GM19035 (cell line): ENCODE measurements around the gene TVP23A.
"Not testable (repeated sequence)": the region's sequence is repeated elsewhere in the genome, so short reads cannot be mapped to it uniquely, and the experiment has no call there.

Source experiments
- ATAC-seq: cut with Tn5 transposase; IDR thresholded peaks from one replicate; pipeline ENCODE4 v1.9.1; 2021; ENCODE audit not compliant: unreplicated experiment

The TVP23A gene

GRCh38 chr16:10806698-10807097 lies 11.9 kb downstream of the TVP23A start:
- ATAC-seq, result no peak

DNA sequence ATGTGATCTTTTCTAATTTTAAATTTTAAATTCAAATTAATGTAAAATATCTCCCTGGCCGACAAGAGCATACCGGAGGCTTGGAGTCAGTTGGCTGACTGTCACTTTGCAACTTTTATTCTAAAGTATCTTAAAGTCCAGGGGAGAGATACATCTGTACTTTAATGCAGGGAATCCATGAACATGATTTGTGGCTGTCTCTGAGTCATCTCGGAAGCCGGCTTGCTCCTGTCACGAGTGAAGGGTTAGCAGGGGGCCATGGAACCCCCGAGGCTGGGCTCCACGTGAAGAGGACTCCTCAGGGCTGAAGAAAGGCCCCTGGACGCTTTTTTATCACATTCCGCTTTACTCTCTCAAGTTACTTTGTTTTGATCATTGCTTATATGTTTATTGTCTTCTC lies 13.3 kb downstream of the TVP23A start:
- ATAC-seq, result no peak

DNA sequence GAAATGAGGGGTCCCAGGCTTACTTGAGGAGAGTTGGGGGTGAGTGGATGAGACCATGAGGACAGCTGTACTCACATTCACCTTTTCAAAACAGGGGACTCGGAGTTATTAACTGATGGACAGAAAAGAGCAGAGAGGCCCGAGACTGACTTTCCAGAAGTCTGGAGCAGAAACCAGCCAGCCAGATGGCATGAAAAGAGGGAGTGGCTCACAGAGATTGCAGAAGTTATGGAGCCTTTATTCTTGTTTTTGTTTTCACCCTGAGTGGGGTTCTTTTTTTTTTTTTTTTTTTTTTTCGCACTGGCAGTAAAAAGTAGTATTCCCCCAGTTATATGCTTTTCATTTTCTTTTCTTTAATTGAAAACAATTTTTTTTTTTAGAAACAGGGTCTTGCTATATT lies 18.9 kb downstream of the TVP23A start:
- no peak for ATAC-seq

GRCh38 chr16:10791048-10791447 lies 27.5 kb downstream of the TVP23A start:
- ATAC-seq, result no peak

DNA sequence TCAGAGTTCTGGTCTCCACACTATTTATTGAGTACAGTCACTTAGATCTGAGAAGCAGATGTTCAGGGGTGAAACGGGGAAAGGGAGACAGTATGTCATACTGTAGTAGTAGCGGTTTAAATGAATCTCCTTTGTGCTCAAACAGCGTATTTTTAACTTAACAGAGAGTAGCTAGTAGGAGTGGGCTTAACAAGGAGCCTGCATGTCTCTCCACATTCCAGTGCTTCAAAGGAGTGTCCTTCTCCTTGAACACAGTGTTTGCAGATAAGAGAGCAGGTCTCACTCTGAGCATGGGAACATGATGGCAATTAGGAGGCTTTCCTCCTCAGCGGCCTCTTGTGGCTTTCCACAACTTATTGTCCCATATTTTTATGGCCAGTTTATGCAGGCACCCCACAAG lies 30.0 kb downstream of the TVP23A start:
- ATAC-seq, result not testable (repeated sequence)

- ATAC-seq, result no peak
Observed at GRCh38 chr16:10787304-10787703, 31.3 kb downstream of the TVP23A start.

GRCh38 chr16:10782628-10783027 lies 36.0 kb downstream of the TVP23A start:
- ATAC-seq, result no peak

DNA sequence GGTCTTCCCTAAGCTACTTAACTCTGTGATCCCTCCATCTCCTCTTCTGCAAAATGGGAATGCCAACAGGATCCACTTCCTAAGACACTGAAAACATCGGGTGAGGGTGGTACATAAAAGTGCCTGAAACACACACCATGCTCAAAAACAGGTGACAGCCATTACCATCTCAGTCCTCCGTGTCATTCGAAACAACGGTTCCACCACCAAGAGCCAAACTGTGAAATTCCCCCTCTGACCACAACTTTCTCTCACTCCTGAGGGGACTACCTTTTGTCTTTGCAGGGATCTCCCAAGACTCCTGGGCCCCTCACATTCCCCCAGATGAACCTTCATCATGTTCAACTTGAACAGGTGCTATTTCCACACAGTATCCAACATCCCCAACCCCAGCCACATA lies 38.0 kb downstream of the TVP23A start:
- no peak for ATAC-seq

GRCh38 chr16:10779908-10780307 lies 38.7 kb downstream of the TVP23A start:
- not testable (repeated sequence) for ATAC-seq

- no peak for ATAC-seq
Observed at GRCh38 chr16:10777356-10777755, 41.2 kb downstream of the TVP23A start.

DNA sequence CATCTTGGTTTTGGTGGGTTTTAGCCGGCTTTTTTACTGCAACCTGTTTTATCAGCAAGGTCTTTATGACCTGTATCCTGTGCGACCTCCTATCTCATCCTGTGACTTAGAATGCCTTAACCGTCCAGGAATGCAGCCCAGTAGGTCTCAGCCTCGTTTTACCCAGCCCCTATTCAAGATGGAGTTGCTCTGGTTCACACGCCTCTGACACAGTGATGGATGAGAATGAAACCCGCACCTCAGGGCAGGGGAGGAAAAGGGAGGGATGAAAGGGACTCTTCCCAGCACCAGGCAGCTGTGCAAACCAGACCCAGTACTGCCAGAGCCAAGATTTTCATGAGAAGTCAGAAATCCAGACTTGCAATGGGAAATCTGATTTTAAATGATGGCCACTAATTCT lies 41.7 kb downstream of the TVP23A start:
- not testable (repeated sequence) for ATAC-seq

- peak; percentile 84 for ATAC-seq
Observed at GRCh38 chr16:10776280-10776679, 42.3 kb downstream of the TVP23A start.

DNA sequence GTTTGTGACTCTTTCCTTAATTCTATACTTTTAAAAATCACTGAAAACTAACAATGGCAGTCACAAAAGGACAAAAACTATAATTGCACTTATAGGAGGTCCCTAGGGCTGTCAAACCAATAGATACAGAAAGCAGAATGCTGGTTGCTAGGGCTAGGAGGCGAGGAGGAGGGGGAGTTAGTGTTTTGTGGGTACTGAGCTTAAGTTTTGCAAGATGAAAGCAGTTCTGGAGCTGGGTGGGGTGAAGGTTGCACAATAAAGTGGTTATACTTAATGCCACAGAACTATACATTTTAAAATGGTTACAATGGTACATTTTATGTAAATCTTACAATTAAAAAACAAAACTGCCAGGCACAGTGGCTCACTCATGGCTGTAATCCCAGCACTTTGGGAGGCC lies 47.7 kb downstream of the TVP23A start:
- no peak for ATAC-seq

GRCh38 chr16:10769381-10769780 lies 49.2 kb downstream of the TVP23A start:
- ATAC-seq, result no peak

DNA sequence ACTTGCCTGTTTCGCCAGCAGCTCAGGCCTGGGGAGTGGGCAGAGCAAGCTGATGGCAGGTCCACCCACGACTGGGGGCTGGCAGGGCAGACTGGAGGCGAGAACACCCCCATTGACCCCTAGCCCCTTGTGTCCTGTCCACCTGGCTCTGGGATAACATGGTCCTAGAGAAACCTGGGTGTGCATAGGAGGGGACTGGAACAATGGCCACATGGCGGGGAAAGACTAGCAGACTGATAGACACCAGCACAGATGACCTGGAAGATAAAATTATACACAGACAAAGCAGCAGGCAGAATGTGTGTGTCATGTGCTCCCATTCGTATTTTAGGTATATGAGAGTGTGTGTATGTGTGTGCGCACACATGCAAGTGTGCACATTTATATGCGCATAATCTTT lies 51.5 kb downstream of the TVP23A start:
- ATAC-seq, result no peak

DNA sequence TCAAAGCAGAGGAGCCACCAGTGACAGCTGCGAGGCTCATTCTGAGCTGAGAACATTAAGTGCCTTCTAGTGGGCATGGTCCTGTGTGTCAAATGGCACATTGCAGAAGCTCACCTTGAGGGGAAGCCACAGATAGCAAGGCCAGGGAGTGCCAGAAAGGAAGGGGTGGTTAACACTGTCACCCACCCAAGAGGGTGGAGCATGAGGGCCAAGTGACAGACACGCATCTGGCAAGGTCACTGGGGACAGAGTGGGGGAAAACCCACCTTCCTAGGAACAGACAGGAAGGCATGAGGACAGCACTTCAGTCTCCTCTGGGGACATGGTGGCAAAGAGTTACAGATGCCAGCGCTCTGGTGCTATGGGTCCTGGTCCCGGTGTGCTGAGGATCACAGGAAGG lies 52.8 kb downstream of the TVP23A start:
- ATAC-seq, result no peak

- no peak for ATAC-seq
Observed at GRCh38 chr16:10763456-10763855, 55.1 kb downstream of the TVP23A start.

DNA sequence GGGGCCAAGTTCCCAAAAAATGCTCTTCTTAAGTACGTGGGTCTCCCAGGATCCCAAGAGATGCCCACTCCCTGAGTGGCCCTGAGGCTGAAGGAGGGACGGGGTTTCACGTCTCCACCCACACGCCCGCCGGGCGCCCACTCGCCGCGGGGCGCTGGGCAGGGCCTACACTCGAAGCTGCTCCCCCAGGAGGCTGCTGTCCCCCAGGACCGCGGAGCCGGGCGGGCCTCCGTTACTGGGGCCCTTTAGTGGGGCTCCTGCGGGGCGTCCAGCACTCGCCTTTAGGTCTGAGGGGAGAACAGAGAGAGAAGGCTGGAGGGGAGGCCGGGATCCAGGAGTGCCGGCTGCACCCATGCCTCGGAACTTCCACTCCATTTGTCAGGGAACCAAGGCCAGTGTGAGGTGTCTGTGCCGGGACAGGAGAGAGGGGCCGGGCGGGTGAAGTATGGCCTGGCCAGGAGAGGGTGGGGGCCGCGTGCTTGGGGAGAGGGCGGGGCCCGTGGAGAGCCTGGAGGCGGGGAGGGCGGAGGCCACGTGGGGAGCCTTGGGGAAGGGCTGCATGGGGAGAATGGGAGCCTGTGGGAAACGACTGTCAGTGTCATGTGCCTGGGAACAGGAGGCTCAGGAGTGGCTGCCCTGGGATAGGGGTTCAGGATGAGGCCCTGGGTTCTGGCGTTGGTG lies 56.1 kb downstream of the TVP23A start:
- no peak for ATAC-seq

GRCh38 chr16:10761373-10761772 lies 57.2 kb downstream of the TVP23A start:
- no peak for ATAC-seq

- ATAC-seq, result no peak
Observed at GRCh38 chr16:10760858-10761257, 57.7 kb downstream of the TVP23A start.

GRCh38 chr16:10756574-10756973 lies 62.0 kb downstream of the TVP23A start:
- no peak for ATAC-seq

- ATAC-seq, result no peak
Observed at GRCh38 chr16:10754941-10755340, 63.7 kb downstream of the TVP23A start.

- ATAC-seq, result no peak
Observed at GRCh38 chr16:10753670-10754069, 64.9 kb downstream of the TVP23A start.
